HG03558 (cell line): ENCODE results near the gene KRTAP20-2.

Source experiments
- ATAC-seq: cut with Tn5 transposase; IDR thresholded peaks from one replicate; pipeline ENCODE4 v1.9.1; 2021; ENCODE audit warnings: moderate number of reproducible peaks; ENCODE audit not compliant: unreplicated experiment; ENCODE audit errors: extremely low read depth

The KRTAP20-2 gene

DNA sequence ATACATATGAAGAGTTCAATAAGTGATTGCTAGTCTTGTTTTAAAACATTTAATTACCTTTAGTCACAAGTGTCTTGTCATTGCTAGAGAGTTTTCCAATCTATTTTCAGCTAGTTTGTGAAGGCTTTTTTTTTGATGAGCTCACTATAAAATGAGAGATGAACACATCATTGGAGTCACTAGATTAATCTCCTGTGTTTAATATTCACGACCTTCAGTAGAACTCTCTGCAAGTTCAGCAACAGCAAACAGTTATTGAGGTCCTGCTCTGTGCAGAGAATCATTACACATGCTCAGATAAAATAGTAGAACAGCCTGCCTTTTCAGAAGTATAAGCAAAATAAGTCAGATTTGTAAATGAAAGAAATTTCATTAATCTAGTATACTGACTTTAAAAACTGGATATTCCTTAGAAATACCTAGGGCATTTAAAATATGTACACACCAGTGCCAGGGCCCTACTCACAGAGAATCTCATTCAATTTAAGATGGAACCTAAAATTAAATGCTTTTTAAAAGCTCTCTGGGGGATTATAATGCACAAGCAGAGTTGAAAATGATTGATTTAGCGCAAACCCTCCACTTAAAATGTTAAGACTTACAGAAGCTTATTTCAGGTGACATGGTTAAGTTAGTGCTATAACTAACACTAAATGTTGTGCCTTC lies 38.1 kb downstream of the KRTAP20-2 start:
- ATAC-seq: no peak

DNA sequence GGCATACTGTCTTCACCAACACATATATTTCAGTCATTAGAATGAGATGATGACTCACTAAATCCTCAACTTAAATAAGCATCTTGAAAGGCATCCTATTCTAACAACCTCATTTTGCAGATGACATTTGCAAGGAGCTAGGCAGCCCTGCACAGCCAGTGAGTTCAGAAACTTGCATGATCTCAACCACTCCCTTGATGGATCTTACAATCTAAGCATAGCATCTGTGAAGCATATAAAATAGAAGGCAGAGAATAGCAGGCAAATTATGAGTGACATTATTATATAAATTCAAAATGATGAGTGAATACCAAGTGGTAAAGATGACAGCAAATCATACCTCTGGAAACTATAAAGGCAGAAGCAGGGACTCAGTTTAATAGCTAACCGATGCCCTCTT lies 39.3 kb downstream of the KRTAP20-2 start:
- ATAC-seq: no peak

DNA sequence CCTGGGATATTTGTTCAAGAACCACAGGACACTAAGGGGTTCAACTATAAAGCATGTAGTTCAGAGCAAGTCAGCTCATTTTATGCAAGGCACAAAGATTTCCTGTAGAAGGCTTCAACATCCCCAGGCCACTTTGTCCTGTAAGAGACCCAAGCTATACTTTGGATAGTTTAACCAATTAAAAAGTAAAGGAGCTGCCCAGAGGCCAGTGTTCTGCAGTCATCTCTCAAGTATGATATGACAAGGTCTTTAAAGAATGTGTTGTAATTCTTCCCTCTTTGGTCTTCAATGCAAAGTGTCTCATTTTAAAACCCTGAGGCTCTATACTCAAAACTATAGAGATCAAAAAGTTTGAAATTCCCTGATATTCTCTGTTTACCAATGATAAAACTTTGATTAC lies 41.7 kb downstream of the KRTAP20-2 start:
- no peak for ATAC-seq

DNA sequence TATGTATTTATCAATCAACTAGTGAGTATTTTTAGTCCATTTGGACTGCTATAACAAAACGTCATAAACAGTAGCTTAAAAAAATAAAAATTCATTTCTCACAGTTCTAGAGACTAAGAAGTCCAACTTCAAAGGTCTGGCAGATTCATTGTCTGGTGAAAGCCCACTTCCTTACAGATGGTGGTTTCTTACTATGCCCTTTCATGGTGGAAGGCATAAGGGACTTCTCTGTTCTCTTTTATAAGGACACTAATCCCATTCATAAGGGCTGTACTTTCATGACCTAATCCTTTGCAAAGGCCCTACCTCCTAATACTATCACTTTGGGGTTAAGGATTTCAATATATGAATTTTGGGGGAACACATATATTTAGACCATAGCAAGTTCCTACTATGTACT lies 45.6 kb downstream of the KRTAP20-2 start:
- ATAC-seq: no peak

DNA sequence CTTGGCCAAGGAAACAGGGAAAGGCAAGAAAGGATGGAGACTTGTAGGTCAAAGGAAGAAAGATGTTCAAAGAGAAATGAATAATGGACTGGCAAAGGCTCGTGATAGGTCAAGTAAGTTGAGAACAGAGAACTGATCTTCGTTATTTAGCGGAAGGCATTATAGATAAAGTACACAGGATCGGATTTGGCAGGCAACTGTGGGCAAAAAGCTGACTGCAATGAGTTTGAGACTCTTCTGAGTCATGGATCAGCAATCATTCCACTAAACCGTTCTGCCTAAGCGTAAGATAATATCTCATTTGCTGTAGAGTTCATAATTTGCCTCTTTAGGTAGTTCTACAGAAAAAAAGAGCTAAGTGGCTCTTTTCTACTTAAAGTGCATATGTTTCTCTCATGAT lies 49.5 kb downstream of the KRTAP20-2 start:
- ATAC-seq: no peak
